Lower leg skin (tissue), 4 donors: ENCODE measurements around the gene KRT16. TPM values are rescaled to one million over a fixed set of nuclear protein-coding genes. Genes with fewer than 3 reads are reported as not detected.

ENCODE experiments used
- DNase-seq, 2 donors: peaks; one replicate each; pipeline ENCODE4 v3.0.0-alpha.2; 2019; ENCODE audit warnings: low spot score in 2 of 2
- H3K4me3 ChIP-seq: fragments of 200-600 bp; sonication (generic); 2 replicates; pipeline ENCODE4 v1.5.1; 2017; ENCODE audit warnings: mild to moderate bottlenecking, low read depth; ENCODE audit not compliant: poor library complexity, severe bottlenecking
- CTCF ChIP-seq, 3 donors: fragments of 450-650 bp; IDR thresholded peaks; one replicate each; pipeline ENCODE4 v1.5.1; 2016; ENCODE audit warnings: antibody characterized with exemption in 3 of 3, mild to moderate bottlenecking in 3 of 3, moderate library complexity in 2 of 3
- POLR2A ChIP-seq, 2 donors: fragments of 450-650 bp; IDR thresholded peaks; one replicate each; pipeline ENCODE4 v1.6.1; 2016 to 2017; ENCODE audit warnings: antibody characterized with exemption in 2 of 2, mild to moderate bottlenecking in 1 of 2, moderate library complexity in 1 of 2
- WGBS, 2 donors: methylation state at CpG; one replicate each; pipeline ENCODE4 v1.1.5; 2018; 5-methylcytosine and 5-hydroxymethylcytosine counted together
- intact Hi-C: fragments of 100-400 bp; cut with DNase I; formaldehyde crosslinking; loops from one replicate; pipeline ENCODE4 v1.15.0; 2023; ENCODE audit warnings: low total_unique reads
- total RNA-seq, 4 donors: library from RNA; depleted of rRNA; stranded (reverse); fragments of >200 nt; gene quantifications; one replicate each; pipeline ENCODE4 v1.1.0, GENCODE V29; 2016

Gene KRT16
- total RNA-seq, 4 donors from 2014 or later, result 79.2 to 447 (median 81.8) TPM

- no peak overlapping the region for H3K4me3 ChIP-seq
- WGBS, 2 donors, result 57 to 67% methylated on average over 1 of the region's 1 CpG
- DNase-seq, result no peak
- intact Hi-C loops, result no loop called here
- no peak for TF ChIP-seq POLR2A (IDR thresholded peaks at IDR 0.05)
- TF ChIP-seq CTCF (IDR thresholded peaks at IDR 0.05), result no peak
Observed at GRCh38 chr17:41599680-41600079, 12.9 kb downstream of the KRT16 start.

GRCh38 chr17:41595585-41595984 is 17.0 kb downstream of the KRT16 start:
- TF ChIP-seq POLR2A (IDR thresholded peaks at IDR 0.05), result no peak
- TF ChIP-seq CTCF (IDR thresholded peaks at IDR 0.05), result no peak
- 52 to 53% methylated on average over 8 of the region's 8 CpGs for WGBS, 2 donors
- intact Hi-C loops, result no loop called here

GRCh38 chr17:41594363-41594915 is 18.1 kb downstream of the KRT16 start:
- no peak overlapping the region for H3K4me3 ChIP-seq
- WGBS, 2 donors, result 59 to 77% methylated on average over 3 of the region's 3 CpGs
- no peak for TF ChIP-seq POLR2A (IDR thresholded peaks at IDR 0.05)
- no peak for TF ChIP-seq CTCF (IDR thresholded peaks at IDR 0.05)
- no peak for DNase-seq
- intact Hi-C loops, result no loop called here

More at GRCh38 chr17:41595585-41595984, 17.0 kb downstream of the KRT16 start:
- no peak for DNase-seq
- H3K4me3 ChIP-seq, result no peak overlapping the region

- intact Hi-C loops, result no loop called here
- H3K4me3 ChIP-seq, result no peak overlapping the region
- DNase-seq, result no peak
- TF ChIP-seq CTCF (IDR thresholded peaks at IDR 0.05), result no peak
- no peak for TF ChIP-seq POLR2A (IDR thresholded peaks at IDR 0.05)
- 43 to 54% methylated on average over 6 to 7 of the region's 8 CpGs for WGBS, 2 donors
Observed at GRCh38 chr17:41593306-41593981, 19.1 kb downstream of the KRT16 start.

- intact Hi-C loops, result no loop called here
- WGBS, 2 donors, result 60% methylated on average over 12 of the region's 12 CpGs
- no peak for DNase-seq
- no peak overlapping the region for H3K4me3 ChIP-seq
- TF ChIP-seq POLR2A (IDR thresholded peaks at IDR 0.05) (no peak), CTCF (IDR thresholded peaks at IDR 0.05) (no peak)
Observed at GRCh38 chr17:41592601-41593305, 19.8 kb downstream of the KRT16 start.
